OCI-LY3 (cell line): ENCODE data around the gene MYL4.
"Not testable (repeated sequence)": the region's sequence is repeated elsewhere in the genome, so short reads cannot be mapped to it uniquely, and the experiment has no call there.

Source experiments
- CTCF ChIP-seq: fragments of 200-600, 300-600 bp; sonication (generic); IDR thresholded peaks from 2 replicates; pipeline ENCODE4 v1.5.1; 2014; ENCODE audit warnings: antibody characterized with exemption, low read length, low read depth
- EZH2phosphoT487 ChIP-seq: fragments of 200-600 bp; shearing (Covaris generic); IDR thresholded peaks from 2 replicates; pipeline ENCODE4 v1.6.1; 2018; ENCODE audit warnings: antibody characterized with exemption, mixed run types, low read depth

GRCh38 chr17:47217279-47217678 lies 8.1 kb downstream of the MYL4 start:
- not testable (repeated sequence) for TF ChIP-seq CTCF, EZH2phosphoT487
